K562 (cell line): ENCODE measurements around the gene NEK2. TPM values are rescaled to one million over a fixed set of nuclear protein-coding genes. Genes with fewer than 3 reads are reported as not detected.

ENCODE experiments used
- ARID1B ChIP-seq: fragments of 450-650 bp; IDR thresholded peaks from 2 replicates; pipeline ENCODE4 v1.6.1; 2016; ENCODE audit warnings: antibody characterized with exemption, mild to moderate bottlenecking, inconsistent platforms
- BHLHE40 ChIP-seq: IDR thresholded peaks from 2 replicates; pipeline ENCODE4 v1.6.1; 2011; ENCODE audit warnings: low read length, improper control_type of control experiment
- CBFA2T2 ChIP-seq: fragments of 450-650 bp; conservative IDR thresholded peaks from 2 replicates; pipeline ENCODE4 v1.6.1; 2017; ENCODE audit warnings: mild to moderate bottlenecking
- CREM ChIP-seq: IDR thresholded peaks from 2 replicates; pipeline ENCODE4 v1.6.1; 2014; ENCODE audit warnings: antibody characterized with exemption, low read depth
- CTBP1 ChIP-seq: fragments of 450-650 bp; IDR thresholded peaks from 2 replicates; pipeline ENCODE4 v1.6.1; 2016; ENCODE audit warnings: borderline replicate concordance
- KLF16 ChIP-seq: IDR thresholded peaks from 2 replicates; pipeline ENCODE4 v1.6.1; 2016; ENCODE audit warnings: antibody characterized with exemption
- L3MBTL2 ChIP-seq: fragments of 450-650 bp; IDR thresholded peaks from 2 replicates; pipeline ENCODE4 v1.6.1; 2016; ENCODE audit warnings: mild to moderate bottlenecking, moderate library complexity
- NR2C2 ChIP-seq, 2 experiments: fragments of 200-800 bp in 1 of 2; sonication (Bioruptor generic) in 1 of 2; sonication (generic) in 1 of 2; formaldehyde crosslinking in 1 of 2; IDR thresholded peaks; 2 replicates each; pipeline versions ENCODE4 v1.6.1 to v1.8.0; 2016 to 2022; ENCODE audit warnings: mild to moderate bottlenecking in 1 of 2, missing compliant biosample characterization in 1 of 2, missing genetic modification characterization in 1 of 2, missing genetic modification reagents in 1 of 2
- RCOR1 ChIP-seq, 2 experiments: IDR thresholded peaks; 2 replicates each; pipeline ENCODE4 v1.6.1; 2012; ENCODE audit warnings: low read depth in 2 of 2, low read length in 2 of 2, borderline replicate concordance in 1 of 2, improper control_type of control experiment in 1 of 2
- SIN3A ChIP-seq, 2 experiments: fragments of 150-350 bp in 1 of 2; IDR thresholded peaks; 2 replicates each; pipeline ENCODE4 v1.6.1; 2011 to 2016; ENCODE audit warnings: borderline replicate concordance in 2 of 2, low read depth in 2 of 2, low read length in 2 of 2, mild to moderate bottlenecking in 2 of 2, moderate library complexity in 2 of 2; ENCODE audit not compliant: control insufficient read depth in 1 of 2
- SOX6 ChIP-seq: fragments of 450-650 bp; IDR thresholded peaks from 2 replicates; pipeline ENCODE4 v1.6.1; 2014; ENCODE audit warnings: mild to moderate bottlenecking
- TBL1XR1 ChIP-seq, 2 experiments: IDR thresholded peaks; 2 replicates each; pipeline ENCODE4 v1.6.1; 2012; ENCODE audit warnings: improper control_type of control experiment in 2 of 2, low read length in 2 of 2, mild to moderate bottlenecking in 1 of 2
- TCF3 ChIP-seq: sonication (generic); formaldehyde crosslinking; IDR thresholded peaks from 2 replicates; pipeline ENCODE4 v1.4.0; 2020; ENCODE audit warnings: mild to moderate bottlenecking, missing genetic modification reagents
- TEAD1 ChIP-seq, 2 experiments: fragments of 450-650 bp in 1 of 2; sonication (generic) in 1 of 2; formaldehyde crosslinking; IDR thresholded peaks; 2 replicates each; pipeline versions ENCODE4 v1.4.0 to v1.8.0; 2020 to 2022; ENCODE audit warnings: mild to moderate bottlenecking in 2 of 2, missing genetic modification reagents in 1 of 2
- TEAD4 ChIP-seq, 2 experiments: sonication (generic) in 1 of 2; formaldehyde crosslinking in 1 of 2; IDR thresholded peaks; 2 replicates each; pipeline versions ENCODE4 v1.6.1 to v1.8.0; 2012 to 2022; ENCODE audit warnings: borderline replicate concordance in 1 of 2, inconsistent platforms in 1 of 2, low read length in 1 of 2, mild to moderate bottlenecking in 1 of 2, missing genetic modification reagents in 1 of 2
- ZC3H8 ChIP-seq: fragments of 450-650 bp; IDR thresholded peaks from 2 replicates; pipeline ENCODE4 v1.6.1; 2017
- ZNF282 ChIP-seq: sonication (generic); formaldehyde crosslinking; IDR thresholded peaks from 2 replicates; pipeline ENCODE4 v1.8.1; 2023; ENCODE audit warnings: missing genetic modification reagents
- ZNF436 ChIP-seq: fragments of 250-450, 450-650 bp; sonication (Bioruptor Pico); formaldehyde crosslinking; IDR thresholded peaks from 2 replicates; pipeline ENCODE4 v1.7.0; 2020; ENCODE audit warnings: mild to moderate bottlenecking
- ZNF444 ChIP-seq: fragments of 250-450 bp; sonication (Bioruptor Pico); IDR thresholded peaks from 2 replicates; pipeline ENCODE4 v1.4.0; 2020; ENCODE audit warnings: mild to moderate bottlenecking, moderate library complexity
- ZNF695 ChIP-seq: fragments of 450-650 bp; formaldehyde crosslinking; IDR thresholded peaks from 2 replicates; pipeline ENCODE4 v1.4.0; 2020; ENCODE audit warnings: mild to moderate bottlenecking, moderate library complexity
- polyA plus RNA-seq, 8 experiments: library from polyadenylated mRNA; depleted of rRNA in 4 of 8; stranded (reverse) in 5 of 8; unstranded in 3 of 8; fragments of >200 nt; fragmentation: Nextera tagmentation in 2 of 8; fragmentation: Illumina TruSeq in 1 of 8; extraction: Ambion mirVana in 2 of 8; extraction: Trizol in 1 of 8; gene quantifications; 2 replicates each; pipeline versions ENCODE4 v1.2.1 to v1.2.3, GENCODE V29; 2011 to 2014; ENCODE audit warnings: inconsistent platforms in 1 of 8, missing spikeins in 1 of 8
- total RNA-seq, 7 experiments: library from RNA; depleted of rRNA in 6 of 7; stranded (reverse); fragments of >200 nt in 6 of 7; fragmentation: Illumina TruSeq in 2 of 7; extraction: Trizol in 2 of 7; gene quantifications; 2 replicates each; pipeline versions ENCODE4 v1.2.1 to v1.2.3, GENCODE V29; 2011 to 2021; ENCODE audit warnings: low replicate concordance in 1 of 7
- TF ChIP-seq, protein P1 (sequence below), 2 experiments: fragments of 200-800 bp in 1 of 2; sonication (Bioruptor generic) in 1 of 2; sonication (generic) in 1 of 2; formaldehyde crosslinking in 1 of 2; IDR thresholded peaks in 1 of 2; conservative IDR thresholded peaks in 1 of 2; 2 replicates each; pipeline versions ENCODE4 v1.5.0 to v1.6.1; 2016 to 2020; ENCODE audit warnings: missing compliant biosample characterization in 1 of 2, missing genetic modification characterization in 1 of 2, missing genetic modification reagents in 1 of 2
- TF ChIP-seq, protein P2 (sequence below): IDR thresholded peaks from 2 replicates; pipeline ENCODE4 v1.6.1; 2014; ENCODE audit warnings: antibody characterized with exemption
- TF ChIP-seq, protein P3 (sequence below), 2 experiments: fragments of 450-650 bp; conservative IDR thresholded peaks; 2 replicates each; pipeline ENCODE4 v1.6.1; 2017; ENCODE audit warnings: mild to moderate bottlenecking in 2 of 2, moderate library complexity in 2 of 2

NEK2 gene
- total and polyA plus RNA-seq, 9 of the 15 experiments (the other 6 are each of a cell fraction or from before 2014, with no cell fraction given): 30.0 to 74.7 (median 66.4) TPM

DNA sequence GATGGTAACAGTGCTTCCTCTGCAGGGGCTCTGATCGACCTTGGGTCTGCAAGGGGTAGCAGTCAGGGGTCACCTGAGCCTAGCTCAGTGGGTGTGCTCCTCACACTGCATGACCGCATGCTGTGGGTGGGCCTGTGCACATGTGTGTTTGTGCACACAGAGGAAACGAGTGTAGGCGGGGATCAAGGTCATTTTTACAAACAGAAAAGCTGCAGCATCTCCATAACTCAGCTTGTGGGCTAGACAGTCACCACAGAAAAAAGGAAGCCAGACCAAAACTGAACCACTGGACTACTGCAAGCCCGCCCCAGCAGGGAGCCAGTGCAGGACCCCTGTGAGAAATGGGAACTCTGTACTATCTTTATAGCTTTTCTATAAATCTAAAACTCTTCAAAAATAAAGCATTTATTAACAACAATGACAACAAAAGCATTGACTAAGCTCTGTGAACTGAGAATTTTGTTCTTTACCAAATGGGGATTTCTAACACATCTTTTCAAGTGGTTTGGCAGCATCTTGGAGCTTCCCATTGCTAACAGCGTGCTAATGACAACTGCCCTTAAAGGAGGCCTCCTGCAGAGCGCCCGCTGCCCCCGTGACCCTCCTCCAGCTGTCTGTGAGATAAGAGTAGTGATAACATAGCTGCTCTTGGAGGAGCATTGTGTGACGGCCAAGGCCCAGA is 19.9 kb upstream of the NEK2 start (continued):
- TF ChIP-seq, protein P1, sequence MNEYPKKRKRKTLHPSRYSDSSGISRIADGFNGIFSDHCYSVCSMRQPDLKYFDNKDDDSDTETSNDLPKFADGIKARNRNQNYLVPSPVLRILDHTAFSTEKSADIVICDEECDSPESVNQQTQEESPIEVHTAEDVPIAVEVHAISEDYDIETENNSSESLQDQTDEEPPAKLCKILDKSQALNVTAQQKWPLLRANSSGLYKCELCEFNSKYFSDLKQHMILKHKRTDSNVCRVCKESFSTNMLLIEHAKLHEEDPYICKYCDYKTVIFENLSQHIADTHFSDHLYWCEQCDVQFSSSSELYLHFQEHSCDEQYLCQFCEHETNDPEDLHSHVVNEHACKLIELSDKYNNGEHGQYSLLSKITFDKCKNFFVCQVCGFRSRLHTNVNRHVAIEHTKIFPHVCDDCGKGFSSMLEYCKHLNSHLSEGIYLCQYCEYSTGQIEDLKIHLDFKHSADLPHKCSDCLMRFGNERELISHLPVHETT (CRISPR knock-in tag; conservative IDR thresholded peaks at IDR 0.05 in 1 of 2, IDR thresholded peaks at IDR 0.05 in 1 of 2): 0 out of 4 replicates have a peak, but pooled peaks of 1 of the 2 experiments have one; percentile 38
- TF ChIP-seq TEAD1 (CRISPR knock-in tag; IDR thresholded peaks at IDR 0.05) (peak in 1 of 2 experiments; percentile 72; a peak in 1 of 4 replicates), CREM (peak; percentile 46; the same call in 1 of the 2 replicates), ZC3H8 (no peak), TCF3 (peak; percentile 56), TEAD4 (IDR thresholded peaks at IDR 0.05; ENCODE audit: low read length) (peak; percentile 56), TEAD4 (CRISPR knock-in tag; IDR thresholded peaks at IDR 0.05; ENCODE audit: borderline replicate concordance) (no peak), RCOR1 (IDR thresholded peaks at IDR 0.05; ENCODE audit: borderline replicate concordance in 1 of 2, low read depth in 2 of 2, low read length in 2 of 2) (peak in 1 of 2 experiments; percentile 77; a peak in 2 of 4 replicates), ZNF695 (no peak), L3MBTL2 (peak; percentile 55), SIN3A (IDR thresholded peaks at IDR 0.05; ENCODE audit: borderline replicate concordance in 2 of 2, control insufficient read depth in 1 of 2, low read depth in 2 of 2, low read length in 2 of 2) (no peak), ARID1B (peak; percentile 73), CTBP1 (peak; percentile 69; the same call in 1 of the 2 replicates), SOX6 (peak; percentile 69), CBFA2T2 (peak; percentile 23; the same call in 1 of the 2 replicates), TBL1XR1 (IDR thresholded peaks at IDR 0.05; ENCODE audit: low read length in 2 of 2) (peak in 1 of 2 experiments; percentile 54; a peak in 1 of 4 replicates), BHLHE40 (peak; percentile 66; the same call in 1 of the 2 replicates), ZNF282 (CRISPR knock-in tag) (no peak), KLF16 (no peak), ZNF444 (CRISPR knock-in tag) (no peak), NR2C2 (CRISPR knock-in tag; IDR thresholded peaks at IDR 0.05) (no peak), NR2C2 (tag; IDR thresholded peaks at IDR 0.05) (peak; percentile 63; the same call in 1 of the 2 replicates), ZNF436 (CRISPR knock-in tag) (no peak)
- TF ChIP-seq, protein P2, sequence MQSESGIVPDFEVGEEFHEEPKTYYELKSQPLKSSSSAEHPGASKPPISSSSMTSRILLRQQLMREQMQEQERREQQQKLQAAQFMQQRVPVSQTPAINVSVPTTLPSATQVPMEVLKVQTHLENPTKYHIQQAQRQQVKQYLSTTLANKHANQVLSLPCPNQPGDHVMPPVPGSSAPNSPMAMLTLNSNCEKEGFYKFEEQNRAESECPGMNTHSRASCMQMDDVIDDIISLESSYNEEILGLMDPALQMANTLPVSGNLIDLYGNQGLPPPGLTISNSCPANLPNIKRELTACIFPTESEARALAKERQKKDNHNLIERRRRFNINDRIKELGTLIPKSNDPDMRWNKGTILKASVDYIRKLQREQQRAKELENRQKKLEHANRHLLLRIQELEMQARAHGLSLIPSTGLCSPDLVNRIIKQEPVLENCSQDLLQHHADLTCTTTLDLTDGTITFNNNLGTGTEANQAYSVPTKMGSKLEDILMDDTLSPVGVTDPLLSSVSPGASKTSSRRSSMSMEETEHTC: peak; percentile 37; the same call in 1 of the 2 replicates
- TF ChIP-seq, protein P3, sequence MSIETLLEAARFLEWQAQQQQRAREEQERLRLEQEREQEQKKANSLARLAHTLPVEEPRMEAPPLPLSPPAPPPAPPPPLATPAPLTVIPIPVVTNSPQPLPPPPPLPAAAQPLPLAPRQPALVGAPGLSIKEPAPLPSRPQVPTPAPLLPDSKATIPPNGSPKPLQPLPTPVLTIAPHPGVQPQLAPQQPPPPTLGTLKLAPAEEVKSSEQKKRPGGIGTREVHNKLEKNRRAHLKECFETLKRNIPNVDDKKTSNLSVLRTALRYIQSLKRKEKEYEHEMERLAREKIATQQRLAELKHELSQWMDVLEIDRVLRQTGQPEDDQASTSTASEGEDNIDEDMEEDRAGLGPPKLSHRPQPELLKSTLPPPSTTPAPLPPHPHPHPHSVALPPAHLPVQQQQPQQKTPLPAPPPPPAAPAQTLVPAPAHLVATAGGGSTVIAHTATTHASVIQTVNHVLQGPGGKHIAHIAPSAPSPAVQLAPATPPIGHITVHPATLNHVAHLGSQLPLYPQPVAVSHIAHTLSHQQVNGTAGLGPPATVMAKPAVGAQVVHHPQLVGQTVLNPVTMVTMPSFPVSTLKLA (conservative IDR thresholded peaks at IDR 0.05): 0 out of 4 replicates have a peak, but pooled peaks of 1 of the 2 experiments have one; percentile 37
